CD4-positive, alpha-beta T cell treated with Interleukin-4 for 4 hours (primary cell): ENCODE measurements around the gene PYGM.
A peak's percentile ranks its signal among the peaks of the same experiment; 100 is the strongest.

Source experiments
- DNase-seq: peaks from one replicate; pipeline ENCODE4 v3.0.0-alpha.2; 2020

PYGM gene

GRCh38 chr11:64766881-64767280 is 7.1 kb upstream of the PYGM start:
- DNase-seq = no peak

GRCh38 chr11:64765851-64766665 is 6.3 kb upstream of the PYGM start:
- DNase-seq = no peak

GRCh38 chr11:64765291-64765850 is 5.6 kb upstream of the PYGM start:
- DNase-seq = no peak

GRCh38 chr11:64764753-64765152 is 5.0 kb upstream of the PYGM start:
- no peak for DNase-seq

GRCh38 chr11:64764040-64764611 is 4.4 kb upstream of the PYGM start:
- DNase-seq = peak; percentile 85

GRCh38 chr11:64763526-64764039 is 3.8 kb upstream of the PYGM start:
- DNase-seq = no peak

GRCh38 chr11:64762674-64763525 is 3.1 kb upstream of the PYGM start:
- DNase-seq = peak; percentile 31

- no peak for DNase-seq
Measured at GRCh38 chr11:64762277-64762673, 2.5 kb upstream of the PYGM start.

GRCh38 chr11:64760759-64761420 is 1.1 kb upstream of the PYGM start:
- DNase-seq = no peak

GRCh38 chr11:64759131-64759721 is 548 bp downstream of the PYGM start:
- DNase-seq = no peak

GRCh38 chr11:64758330-64759079 is 1.3 kb downstream of the PYGM start:
- DNase-seq = no peak

- DNase-seq = no peak
Measured at GRCh38 chr11:64757549-64758329, 2.0 kb downstream of the PYGM start.

- no peak for DNase-seq
Measured at GRCh38 chr11:64755681-64756361, 4.0 kb downstream of the PYGM start.

- no peak for DNase-seq
Measured at GRCh38 chr11:64754919-64755662, 4.7 kb downstream of the PYGM start.

- DNase-seq = no peak
Measured at GRCh38 chr11:64754124-64754918, 5.5 kb downstream of the PYGM start.

- no peak for DNase-seq
Measured at GRCh38 chr11:64753380-64754123, 6.2 kb downstream of the PYGM start.

- DNase-seq = no peak
Measured at GRCh38 chr11:64753019-64753379, 6.8 kb downstream of the PYGM start.
